Lower leg skin (tissue), 4 donors: Measurements from ENCODE around the gene OSTF1. TPM values are rescaled to one million over a fixed set of nuclear protein-coding genes. Genes with fewer than 3 reads are reported as not detected.

Experiments used
- DNase-seq, 2 donors: peaks; one replicate each; pipeline ENCODE4 v3.0.0-alpha.2; 2019; ENCODE audit warnings: low spot score in 2 of 2
- H3K4me3 ChIP-seq: fragments of 200-600 bp; sonication (generic); 2 replicates; pipeline ENCODE4 v1.5.1; 2017; ENCODE audit warnings: mild to moderate bottlenecking, low read depth; ENCODE audit not compliant: poor library complexity, severe bottlenecking
- CTCF ChIP-seq, 3 donors: fragments of 450-650 bp; IDR thresholded peaks; one replicate each; pipeline ENCODE4 v1.5.1; 2016; ENCODE audit warnings: antibody characterized with exemption in 3 of 3, mild to moderate bottlenecking in 3 of 3, moderate library complexity in 2 of 3
- POLR2A ChIP-seq, 2 donors: fragments of 450-650 bp; IDR thresholded peaks; one replicate each; pipeline ENCODE4 v1.6.1; 2016 to 2017; ENCODE audit warnings: antibody characterized with exemption in 2 of 2, mild to moderate bottlenecking in 1 of 2, moderate library complexity in 1 of 2
- WGBS, 2 donors: methylation state at CpG; one replicate each; pipeline ENCODE4 v1.1.5; 2018; 5-methylcytosine and 5-hydroxymethylcytosine counted together
- intact Hi-C: fragments of 100-400 bp; cut with DNase I; formaldehyde crosslinking; loops from one replicate; pipeline ENCODE4 v1.15.0; 2023; ENCODE audit warnings: low total_unique reads
- total RNA-seq, 4 donors: library from RNA; depleted of rRNA; stranded (reverse); fragments of >200 nt; gene quantifications; one replicate each; pipeline ENCODE4 v1.1.0, GENCODE V29; 2016

The OSTF1 gene
- total RNA-seq, 4 donors from 2014 or later, result 53.5 to 64.3 (median 53.8) TPM

- H3K4me3 ChIP-seq, result no peak overlapping the region
- intact Hi-C loops, result no loop called here
- no peak for TF ChIP-seq POLR2A (IDR thresholded peaks at IDR 0.05)
- TF ChIP-seq CTCF (IDR thresholded peaks at IDR 0.05), result no peak
- WGBS, 2 donors, result 75 to 79% methylated on average over 4 of the region's 4 CpGs
- DNase-seq, result no peak
Measured at GRCh38 chr9:75169623-75170022, 81.3 kb downstream of the OSTF1 start.

DNA sequence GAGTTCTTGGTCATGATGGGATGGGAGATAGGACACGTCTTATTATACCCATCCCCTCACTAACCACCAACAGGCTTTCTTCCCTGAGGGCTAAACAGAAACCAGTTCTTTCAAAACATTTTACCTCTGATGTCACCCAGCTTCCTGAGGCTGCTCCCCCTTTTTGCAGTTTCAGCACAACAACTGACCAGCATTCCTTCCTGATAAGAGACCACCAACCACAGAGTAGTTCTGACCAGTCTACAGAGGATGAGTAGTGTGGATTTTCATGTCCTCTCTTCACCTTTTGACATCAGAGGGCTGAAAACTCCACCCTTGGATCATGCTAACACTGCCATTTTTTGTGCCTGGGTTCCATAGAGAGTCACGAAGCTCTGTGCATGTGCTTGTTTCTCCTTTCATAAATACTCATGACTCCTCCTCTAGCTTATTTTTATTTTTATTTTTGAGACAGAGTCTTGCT lies 82.6 kb downstream of the OSTF1 start:
- intact Hi-C loops, result no loop called here
- 83 to 90% methylated on average over 2 of the region's 2 CpGs for WGBS, 2 donors
- H3K4me3 ChIP-seq, result no peak overlapping the region
- DNase-seq, result no peak
- TF ChIP-seq POLR2A (IDR thresholded peaks at IDR 0.05), result no peak
- no peak for TF ChIP-seq CTCF (IDR thresholded peaks at IDR 0.05)

- no peak for DNase-seq
- intact Hi-C loops, result no loop called here
- H3K4me3 ChIP-seq, result no peak overlapping the region
- TF ChIP-seq CTCF (IDR thresholded peaks at IDR 0.05) (no peak), POLR2A (IDR thresholded peaks at IDR 0.05) (no peak)
- WGBS, 2 donors, result 85% methylated on average over 6 of the region's 6 CpGs
Measured at GRCh38 chr9:75175395-75175794, 87.1 kb downstream of the OSTF1 start.

DNA sequence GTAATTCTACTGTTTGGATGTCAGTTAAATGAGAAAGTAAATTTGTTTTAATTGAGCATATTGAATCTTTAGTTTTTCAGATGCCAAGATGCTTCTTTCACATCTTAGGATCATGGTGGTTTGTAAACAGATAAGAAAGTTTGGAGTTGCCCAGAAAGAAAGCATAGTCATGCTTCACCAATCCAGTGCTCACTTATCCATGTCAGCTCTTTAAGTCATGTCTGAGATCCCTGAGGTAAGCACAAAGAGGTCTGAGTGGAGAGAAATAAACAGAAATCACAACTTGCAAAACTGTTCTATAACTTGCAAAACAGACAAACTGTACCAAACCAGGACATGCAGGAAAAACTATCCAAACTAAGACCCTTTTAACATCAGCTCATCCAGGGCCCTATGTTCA lies 87.7 kb downstream of the OSTF1 start:
- no peak for DNase-seq
- intact Hi-C loops, result no loop called here
- H3K4me3 ChIP-seq, result no peak overlapping the region
- no peak for TF ChIP-seq POLR2A (IDR thresholded peaks at IDR 0.05)
- TF ChIP-seq CTCF (IDR thresholded peaks at IDR 0.05), result no peak

DNA sequence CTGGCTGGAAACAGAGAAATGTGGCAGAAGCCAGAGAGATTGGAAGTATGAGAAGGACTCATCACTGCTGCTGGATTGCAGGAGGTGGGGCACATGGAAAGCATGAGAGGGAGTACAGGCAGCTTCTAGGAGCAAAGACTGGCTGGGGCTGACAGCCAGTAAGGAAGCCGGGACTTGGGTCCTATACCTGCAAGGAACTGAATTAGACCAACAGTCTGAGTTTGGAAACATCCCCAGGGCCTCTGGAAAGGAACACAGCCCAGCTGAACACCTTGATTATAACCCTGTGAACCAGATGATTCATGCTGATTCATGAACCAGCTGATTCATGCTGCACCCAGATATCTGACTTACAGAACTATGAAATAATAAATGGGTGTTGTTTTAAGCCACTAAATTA lies 93.4 kb downstream of the OSTF1 start:
- no peak for TF ChIP-seq POLR2A (IDR thresholded peaks at IDR 0.05)
- TF ChIP-seq CTCF (IDR thresholded peaks at IDR 0.05), result no peak
- intact Hi-C loops, result no loop called here
- no peak overlapping the region for H3K4me3 ChIP-seq
- DNase-seq, result peak in 1 of 2 donors; percentile 25
- 36 to 62% methylated on average over 1 of the region's 1 CpG for WGBS, 2 donors

GRCh38 chr9:75183306-75183705 lies 95.0 kb downstream of the OSTF1 start:
- intact Hi-C loops, result no loop called here
- TF ChIP-seq POLR2A (IDR thresholded peaks at IDR 0.05), result no peak
- no peak for TF ChIP-seq CTCF (IDR thresholded peaks at IDR 0.05)
- H3K4me3 ChIP-seq, result no peak overlapping the region
- DNase-seq, result no peak
- 96 to 98% methylated on average over 9 of the region's 9 CpGs for WGBS, 2 donors
